AG09309 (cell line): Measurements from ENCODE around the gene AFAP1.

Experiments used
- DNase-seq: peaks from one replicate; pipeline ENCODE4 v3.0.0-alpha.2; 2010; ENCODE audit warnings: low read depth
- H3K4me3 ChIP-seq: 2 replicates; pipeline ENCODE4 v1.5.1; 2011; ENCODE audit warnings: mild to moderate bottlenecking, low read depth, low read length, moderate library complexity; ENCODE audit not compliant: control insufficient read depth
- CTCF ChIP-seq: IDR thresholded peaks from 2 replicates; pipeline ENCODE4 v1.5.1; 2011; ENCODE audit warnings: mild to moderate bottlenecking, low read depth, low read length, inconsistent platforms; ENCODE audit not compliant: insufficient read depth, control insufficient read depth; ENCODE audit errors: missing control alignments

AFAP1 gene

GRCh38 chr4:7841894-7842293 lies 97.8 kb downstream of the AFAP1 start:
- no peak for DNase-seq
- H3K4me3 ChIP-seq: no peak overlapping the region
- TF ChIP-seq CTCF: no peak

GRCh38 chr4:7841071-7841470 lies 98.6 kb downstream of the AFAP1 start:
- no peak for TF ChIP-seq CTCF
- H3K4me3 ChIP-seq: no peak overlapping the region
- DNase-seq: no peak

GRCh38 chr4:7839856-7840255 lies 99.8 kb downstream of the AFAP1 start:
- DNase-seq: no peak
- no peak for TF ChIP-seq CTCF
- no peak overlapping the region for H3K4me3 ChIP-seq

- TF ChIP-seq CTCF: no peak
- DNase-seq: no peak
- H3K4me3 ChIP-seq: no peak overlapping the region
These were observed 101.4 kb downstream of the AFAP1 start for GRCh38 chr4:7838136-7838782.

- TF ChIP-seq CTCF: no peak
- no peak for DNase-seq
- no peak overlapping the region for H3K4me3 ChIP-seq
These were observed 102.0 kb downstream of the AFAP1 start for GRCh38 chr4:7837597-7838135.

GRCh38 chr4:7831858-7832730 lies 107.6 kb downstream of the AFAP1 start:
- no peak overlapping the region for H3K4me3 ChIP-seq
- no peak for DNase-seq
- no peak for TF ChIP-seq CTCF
